ENCODE results near the gene ANK3. TPM values are rescaled to one million over a fixed set of nuclear protein-coding genes. Genes with fewer than 3 reads are reported as not detected.

Gene ANK3
- total and polyA plus RNA-seq, 2 experiments from 2014 or later: 46.5 to 85.2 TPM

DNA sequence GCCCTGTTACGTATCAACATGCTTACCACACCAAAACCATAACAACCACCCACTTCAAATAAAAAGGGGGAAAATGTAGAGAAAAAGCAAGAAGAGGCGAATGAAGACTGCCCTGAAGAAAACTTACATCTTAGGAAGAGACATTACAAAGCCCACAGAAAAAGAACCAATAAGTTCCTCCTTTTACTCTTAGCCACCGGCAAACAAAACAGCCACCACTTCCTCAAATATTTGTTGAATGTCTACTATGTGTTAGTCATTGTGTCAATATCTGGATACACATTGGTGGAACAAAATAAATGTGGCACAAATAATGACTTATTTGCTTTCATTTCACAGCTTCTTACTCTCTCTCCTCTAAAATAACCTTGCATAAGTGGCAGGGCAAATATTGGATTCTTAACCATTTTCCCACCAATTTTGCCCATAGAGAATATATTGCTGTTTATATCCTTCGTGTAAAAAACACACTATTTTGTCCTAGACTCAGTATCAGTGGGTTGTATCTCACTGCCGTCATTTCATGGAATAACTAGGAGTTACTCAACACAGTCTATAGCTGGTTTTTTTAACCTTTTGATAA lies 106.8 kb downstream of the ANK3 start (continued):
- TF ChIP-seq, protein P1, sequence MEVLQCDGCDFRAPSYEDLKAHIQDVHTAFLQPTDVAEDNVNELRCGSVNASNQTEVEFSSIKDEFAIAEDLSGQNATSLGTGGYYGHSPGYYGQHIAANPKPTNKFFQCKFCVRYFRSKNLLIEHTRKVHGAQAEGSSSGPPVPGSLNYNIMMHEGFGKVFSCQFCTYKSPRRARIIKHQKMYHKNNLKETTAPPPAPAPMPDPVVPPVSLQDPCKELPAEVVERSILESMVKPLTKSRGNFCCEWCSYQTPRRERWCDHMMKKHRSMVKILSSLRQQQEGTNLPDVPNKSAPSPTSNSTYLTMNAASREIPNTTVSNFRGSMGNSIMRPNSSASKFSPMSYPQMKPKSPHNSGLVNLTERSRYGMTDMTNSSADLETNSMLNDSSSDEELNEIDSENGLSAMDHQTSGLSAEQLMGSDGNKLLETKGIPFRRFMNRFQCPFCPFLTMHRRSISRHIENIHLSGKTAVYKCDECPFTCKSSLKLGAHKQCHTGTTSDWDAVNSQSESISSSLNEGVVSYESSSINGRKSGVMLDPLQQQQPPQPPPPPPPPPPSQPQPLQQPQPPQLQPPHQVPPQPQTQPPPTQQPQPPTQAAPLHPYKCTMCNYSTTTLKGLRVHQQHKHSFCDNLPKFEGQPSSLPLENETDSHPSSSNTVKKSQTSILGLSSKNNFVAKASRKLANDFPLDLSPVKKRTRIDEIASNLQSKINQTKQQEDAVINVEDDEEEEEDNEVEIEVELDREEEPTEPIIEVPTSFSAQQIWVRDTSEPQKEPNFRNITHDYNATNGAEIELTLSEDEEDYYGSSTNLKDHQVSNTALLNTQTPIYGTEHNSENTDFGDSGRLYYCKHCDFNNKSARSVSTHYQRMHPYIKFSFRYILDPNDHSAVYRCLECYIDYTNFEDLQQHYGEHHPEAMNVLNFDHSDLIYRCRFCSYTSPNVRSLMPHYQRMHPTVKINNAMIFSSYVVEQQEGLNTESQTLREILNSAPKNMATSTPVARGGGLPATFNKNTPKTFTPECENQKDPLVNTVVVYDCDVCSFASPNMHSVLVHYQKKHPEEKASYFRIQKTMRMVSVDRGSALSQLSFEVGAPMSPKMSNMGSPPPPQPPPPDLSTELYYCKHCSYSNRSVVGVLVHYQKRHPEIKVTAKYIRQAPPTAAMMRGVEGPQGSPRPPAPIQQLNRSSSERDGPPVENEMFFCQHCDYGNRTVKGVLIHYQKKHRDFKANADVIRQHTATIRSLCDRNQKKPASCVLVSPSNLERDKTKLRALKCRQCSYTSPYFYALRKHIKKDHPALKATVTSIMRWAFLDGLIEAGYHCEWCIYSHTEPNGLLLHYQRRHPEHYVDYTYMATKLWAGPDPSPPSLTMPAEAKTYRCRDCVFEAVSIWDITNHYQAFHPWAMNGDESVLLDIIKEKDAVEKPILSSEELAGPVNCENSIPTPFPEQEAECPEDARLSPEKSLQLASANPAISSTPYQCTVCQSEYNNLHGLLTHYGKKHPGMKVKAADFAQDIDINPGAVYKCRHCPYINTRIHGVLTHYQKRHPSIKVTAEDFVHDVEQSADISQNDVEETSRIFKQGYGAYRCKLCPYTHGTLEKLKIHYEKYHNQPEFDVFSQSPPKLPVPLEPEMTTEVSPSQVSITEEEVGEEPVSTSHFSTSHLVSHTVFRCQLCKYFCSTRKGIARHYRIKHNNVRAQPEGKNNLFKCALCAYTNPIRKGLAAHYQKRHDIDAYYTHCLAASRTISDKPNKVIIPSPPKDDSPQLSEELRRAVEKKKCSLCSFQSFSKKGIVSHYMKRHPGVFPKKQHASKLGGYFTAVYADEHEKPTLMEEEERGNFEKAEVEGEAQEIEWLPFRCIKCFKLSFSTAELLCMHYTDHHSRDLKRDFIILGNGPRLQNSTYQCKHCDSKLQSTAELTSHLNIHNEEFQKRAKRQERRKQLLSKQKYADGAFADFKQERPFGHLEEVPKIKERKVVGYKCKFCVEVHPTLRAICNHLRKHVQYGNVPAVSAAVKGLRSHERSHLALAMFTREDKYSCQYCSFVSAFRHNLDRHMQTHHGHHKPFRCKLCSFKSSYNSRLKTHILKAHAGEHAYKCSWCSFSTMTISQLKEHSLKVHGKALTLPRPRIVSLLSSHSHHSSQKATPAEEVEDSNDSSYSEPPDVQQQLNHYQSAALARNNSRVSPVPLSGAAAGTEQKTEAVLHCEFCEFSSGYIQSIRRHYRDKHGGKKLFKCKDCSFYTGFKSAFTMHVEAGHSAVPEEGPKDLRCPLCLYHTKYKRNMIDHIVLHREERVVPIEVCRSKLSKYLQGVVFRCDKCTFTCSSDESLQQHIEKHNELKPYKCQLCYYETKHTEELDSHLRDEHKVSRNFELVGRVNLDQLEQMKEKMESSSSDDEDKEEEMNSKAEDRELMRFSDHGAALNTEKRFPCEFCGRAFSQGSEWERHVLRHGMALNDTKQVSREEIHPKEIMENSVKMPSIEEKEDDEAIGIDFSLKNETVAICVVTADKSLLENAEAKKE (CRISPR knock-in tag; IDR thresholded peaks at IDR 0.05): no peak
- TF ChIP-seq POLR2AphosphoS5 (IDR thresholded peaks at IDR 0.05; ENCODE audit: low read depth) (no peak), STAT1 (IDR thresholded peaks at IDR 0.05; ENCODE audit: unreplicated experiment) (no peak), ZNF331 (CRISPR knock-in tag; IDR thresholded peaks at IDR 0.05; ENCODE audit: low read depth) (no peak)

DNA sequence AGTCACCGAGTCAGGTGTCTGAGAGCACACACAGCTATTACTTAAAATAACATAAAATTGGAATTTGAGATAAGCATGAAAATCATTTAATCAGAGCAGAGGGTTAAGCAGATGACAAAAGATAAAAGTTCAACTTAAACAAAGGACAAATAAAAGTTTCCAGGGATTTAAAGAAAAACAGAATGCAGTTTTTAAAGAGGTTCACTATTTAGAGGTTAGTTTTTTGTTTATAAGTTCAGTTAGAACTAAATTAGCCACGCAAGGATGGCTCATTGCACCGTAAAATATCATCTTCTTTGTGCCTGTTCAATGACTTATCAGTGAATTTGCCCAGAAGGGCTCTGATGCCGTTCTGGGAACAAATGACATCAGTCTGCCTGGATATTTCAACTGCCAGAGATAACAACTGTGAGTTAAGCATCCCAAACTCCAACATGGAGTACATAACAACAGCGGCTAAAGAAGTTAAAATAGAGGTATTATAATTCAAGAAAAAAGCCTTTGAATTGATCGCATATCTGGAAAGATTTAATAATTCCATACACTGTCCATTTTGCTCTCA lies 107.8 kb downstream of the ANK3 start:
- Histone ChIP-seq H3K27me3 (ENCODE audit: insufficient read depth) (no peaks in the 10 kb centered on the region), H3K27ac (ENCODE audit: low read depth) (no peak overlapping the region), H3K4me3 (no peak overlapping the region), H3K79me2 (replicated peaks; ENCODE audit: insufficient read depth) (no peaks in the 10 kb centered on the region), H4K20me1 (replicated peaks; ENCODE audit: insufficient read depth) (no peaks in the 10 kb centered on the region), H3K9me2 (ENCODE audit: insufficient read depth) (no peaks in the 10 kb centered on the region), H3K4me2 (no peak overlapping the region), H3F3A (replicated peaks; ENCODE audit: low read depth) (no peaks in the 10 kb centered on the region), H3K4me1 (ENCODE audit: insufficient read depth) (peaks cover 18% of the 10 kb centered on the region), H2AFZ (no peak overlapping the region), H3K36me3 (ENCODE audit: insufficient read depth) (no peaks in the 10 kb centered on the region)
- DNase-seq (ENCODE audit: low spot score) (no peak), ATAC-seq (no peak)
- Mint-ChIP-seq H3K36me3 (ENCODE audit: low read depth) (no peaks in the 10 kb centered on the region), H3K27me3 (ENCODE audit: insufficient read depth, low read depth, poor library complexity) (no peaks in the 10 kb centered on the region), H3K9me3 (no peaks in the 10 kb centered on the region), H3K27ac (no peak overlapping the region), H3K4me1 (peaks cover 20% of the 10 kb centered on the region), H3K4me3 (no peak overlapping the region)
- TF ChIP-seq ZNF114 (CRISPR knock-in tag; IDR thresholded peaks at IDR 0.05) (no peak), NANOG (IDR thresholded peaks at IDR 0.05; ENCODE audit: borderline replicate concordance) (no peak), EZH2 (IDR thresholded peaks at IDR 0.05; ENCODE audit: low read depth, unreplicated experiment) (no peak), POLR2AphosphoS5 (IDR thresholded peaks at IDR 0.05; ENCODE audit: low read depth) (no peak), JUNB (IDR thresholded peaks at IDR 0.05; ENCODE audit: unreplicated experiment) (no peak), CREB1 (CRISPR knock-in tag; IDR thresholded peaks at IDR 0.05; ENCODE audit: low read depth) (no peak), ZNF331 (CRISPR knock-in tag; IDR thresholded peaks at IDR 0.05; ENCODE audit: low read depth) (no peak), STAT1 (IDR thresholded peaks at IDR 0.05; ENCODE audit: unreplicated experiment) (no peak)
- TF ChIP-seq, protein P2, sequence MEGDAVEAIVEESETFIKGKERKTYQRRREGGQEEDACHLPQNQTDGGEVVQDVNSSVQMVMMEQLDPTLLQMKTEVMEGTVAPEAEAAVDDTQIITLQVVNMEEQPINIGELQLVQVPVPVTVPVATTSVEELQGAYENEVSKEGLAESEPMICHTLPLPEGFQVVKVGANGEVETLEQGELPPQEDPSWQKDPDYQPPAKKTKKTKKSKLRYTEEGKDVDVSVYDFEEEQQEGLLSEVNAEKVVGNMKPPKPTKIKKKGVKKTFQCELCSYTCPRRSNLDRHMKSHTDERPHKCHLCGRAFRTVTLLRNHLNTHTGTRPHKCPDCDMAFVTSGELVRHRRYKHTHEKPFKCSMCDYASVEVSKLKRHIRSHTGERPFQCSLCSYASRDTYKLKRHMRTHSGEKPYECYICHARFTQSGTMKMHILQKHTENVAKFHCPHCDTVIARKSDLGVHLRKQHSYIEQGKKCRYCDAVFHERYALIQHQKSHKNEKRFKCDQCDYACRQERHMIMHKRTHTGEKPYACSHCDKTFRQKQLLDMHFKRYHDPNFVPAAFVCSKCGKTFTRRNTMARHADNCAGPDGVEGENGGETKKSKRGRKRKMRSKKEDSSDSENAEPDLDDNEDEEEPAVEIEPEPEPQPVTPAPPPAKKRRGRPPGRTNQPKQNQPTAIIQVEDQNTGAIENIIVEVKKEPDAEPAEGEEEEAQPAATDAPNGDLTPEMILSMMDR (conservative IDR thresholded peaks at IDR 0.05; ENCODE audit: low read depth in 2 of 2): no peak
- TF ChIP-seq, protein P3, sequence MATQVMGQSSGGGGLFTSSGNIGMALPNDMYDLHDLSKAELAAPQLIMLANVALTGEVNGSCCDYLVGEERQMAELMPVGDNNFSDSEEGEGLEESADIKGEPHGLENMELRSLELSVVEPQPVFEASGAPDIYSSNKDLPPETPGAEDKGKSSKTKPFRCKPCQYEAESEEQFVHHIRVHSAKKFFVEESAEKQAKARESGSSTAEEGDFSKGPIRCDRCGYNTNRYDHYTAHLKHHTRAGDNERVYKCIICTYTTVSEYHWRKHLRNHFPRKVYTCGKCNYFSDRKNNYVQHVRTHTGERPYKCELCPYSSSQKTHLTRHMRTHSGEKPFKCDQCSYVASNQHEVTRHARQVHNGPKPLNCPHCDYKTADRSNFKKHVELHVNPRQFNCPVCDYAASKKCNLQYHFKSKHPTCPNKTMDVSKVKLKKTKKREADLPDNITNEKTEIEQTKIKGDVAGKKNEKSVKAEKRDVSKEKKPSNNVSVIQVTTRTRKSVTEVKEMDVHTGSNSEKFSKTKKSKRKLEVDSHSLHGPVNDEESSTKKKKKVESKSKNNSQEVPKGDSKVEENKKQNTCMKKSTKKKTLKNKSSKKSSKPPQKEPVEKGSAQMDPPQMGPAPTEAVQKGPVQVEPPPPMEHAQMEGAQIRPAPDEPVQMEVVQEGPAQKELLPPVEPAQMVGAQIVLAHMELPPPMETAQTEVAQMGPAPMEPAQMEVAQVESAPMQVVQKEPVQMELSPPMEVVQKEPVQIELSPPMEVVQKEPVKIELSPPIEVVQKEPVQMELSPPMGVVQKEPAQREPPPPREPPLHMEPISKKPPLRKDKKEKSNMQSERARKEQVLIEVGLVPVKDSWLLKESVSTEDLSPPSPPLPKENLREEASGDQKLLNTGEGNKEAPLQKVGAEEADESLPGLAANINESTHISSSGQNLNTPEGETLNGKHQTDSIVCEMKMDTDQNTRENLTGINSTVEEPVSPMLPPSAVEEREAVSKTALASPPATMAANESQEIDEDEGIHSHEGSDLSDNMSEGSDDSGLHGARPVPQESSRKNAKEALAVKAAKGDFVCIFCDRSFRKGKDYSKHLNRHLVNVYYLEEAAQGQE (IDR thresholded peaks at IDR 0.05; ENCODE audit: unreplicated experiment): no peak
- TF ChIP-seq, protein P4, sequence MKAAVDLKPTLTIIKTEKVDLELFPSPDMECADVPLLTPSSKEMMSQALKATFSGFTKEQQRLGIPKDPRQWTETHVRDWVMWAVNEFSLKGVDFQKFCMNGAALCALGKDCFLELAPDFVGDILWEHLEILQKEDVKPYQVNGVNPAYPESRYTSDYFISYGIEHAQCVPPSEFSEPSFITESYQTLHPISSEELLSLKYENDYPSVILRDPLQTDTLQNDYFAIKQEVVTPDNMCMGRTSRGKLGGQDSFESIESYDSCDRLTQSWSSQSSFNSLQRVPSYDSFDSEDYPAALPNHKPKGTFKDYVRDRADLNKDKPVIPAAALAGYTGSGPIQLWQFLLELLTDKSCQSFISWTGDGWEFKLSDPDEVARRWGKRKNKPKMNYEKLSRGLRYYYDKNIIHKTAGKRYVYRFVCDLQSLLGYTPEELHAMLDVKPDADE (IDR thresholded peaks at IDR 0.05): no peak

Data from GM23338 (cell line).